ENCODE data around the gene TPH2. TPM values are rescaled to one million over a fixed set of nuclear protein-coding genes. Genes with fewer than 3 reads are reported as not detected.
A peak's percentile ranks its signal among the peaks of the same experiment; 100 is the strongest.

TPH2 gene
- total RNA-seq, 3 donors from 2014 or later, result not detected

DNA sequence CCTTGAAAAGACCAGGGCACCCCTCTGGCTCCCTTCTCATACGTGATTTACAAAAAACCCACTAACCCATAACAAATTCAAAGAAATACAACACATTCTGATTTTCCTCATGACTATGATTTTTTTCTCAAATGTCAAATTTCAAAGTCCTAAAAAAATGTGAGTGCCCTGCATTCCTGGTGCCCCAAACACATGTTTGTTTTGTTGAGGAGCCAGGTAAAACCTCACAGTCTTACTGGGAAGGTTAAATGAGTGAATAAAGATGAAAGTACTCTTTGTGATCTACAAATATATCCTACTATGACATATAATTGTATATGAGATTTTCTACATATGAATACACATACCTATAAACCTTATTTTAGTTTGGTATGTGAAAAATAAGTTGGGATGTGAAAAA lies 30.7 kb downstream of the TPH2 start:
- Histone ChIP-seq H3K27me3 (no peaks in the 10 kb centered on the region), H3K4me1 (no peaks in the 10 kb centered on the region), H3K9me3 (no peaks in the 10 kb centered on the region), H3K4me3 (no peak overlapping the region), H3K36me3 (no peaks in the 10 kb centered on the region), H3K27ac (no peak overlapping the region)
- intact Hi-C loops (cut with DNase I; ENCODE audit: low total_unique reads), result loop anchor here (10.0 kb wide), 1 partner anchor 585 kb away; no protein-coding TSS in a partner anchor
- DNase-seq (ENCODE audit: low spot score in 2 of 2), result no peak
- TF ChIP-seq POLR2A (IDR thresholded peaks at IDR 0.05) (no peak), POLR2AphosphoS5 (IDR thresholded peaks at IDR 0.05) (no peak)
- TF ChIP-seq, protein P1, sequence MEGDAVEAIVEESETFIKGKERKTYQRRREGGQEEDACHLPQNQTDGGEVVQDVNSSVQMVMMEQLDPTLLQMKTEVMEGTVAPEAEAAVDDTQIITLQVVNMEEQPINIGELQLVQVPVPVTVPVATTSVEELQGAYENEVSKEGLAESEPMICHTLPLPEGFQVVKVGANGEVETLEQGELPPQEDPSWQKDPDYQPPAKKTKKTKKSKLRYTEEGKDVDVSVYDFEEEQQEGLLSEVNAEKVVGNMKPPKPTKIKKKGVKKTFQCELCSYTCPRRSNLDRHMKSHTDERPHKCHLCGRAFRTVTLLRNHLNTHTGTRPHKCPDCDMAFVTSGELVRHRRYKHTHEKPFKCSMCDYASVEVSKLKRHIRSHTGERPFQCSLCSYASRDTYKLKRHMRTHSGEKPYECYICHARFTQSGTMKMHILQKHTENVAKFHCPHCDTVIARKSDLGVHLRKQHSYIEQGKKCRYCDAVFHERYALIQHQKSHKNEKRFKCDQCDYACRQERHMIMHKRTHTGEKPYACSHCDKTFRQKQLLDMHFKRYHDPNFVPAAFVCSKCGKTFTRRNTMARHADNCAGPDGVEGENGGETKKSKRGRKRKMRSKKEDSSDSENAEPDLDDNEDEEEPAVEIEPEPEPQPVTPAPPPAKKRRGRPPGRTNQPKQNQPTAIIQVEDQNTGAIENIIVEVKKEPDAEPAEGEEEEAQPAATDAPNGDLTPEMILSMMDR (IDR thresholded peaks at IDR 0.05), result no peak

DNA sequence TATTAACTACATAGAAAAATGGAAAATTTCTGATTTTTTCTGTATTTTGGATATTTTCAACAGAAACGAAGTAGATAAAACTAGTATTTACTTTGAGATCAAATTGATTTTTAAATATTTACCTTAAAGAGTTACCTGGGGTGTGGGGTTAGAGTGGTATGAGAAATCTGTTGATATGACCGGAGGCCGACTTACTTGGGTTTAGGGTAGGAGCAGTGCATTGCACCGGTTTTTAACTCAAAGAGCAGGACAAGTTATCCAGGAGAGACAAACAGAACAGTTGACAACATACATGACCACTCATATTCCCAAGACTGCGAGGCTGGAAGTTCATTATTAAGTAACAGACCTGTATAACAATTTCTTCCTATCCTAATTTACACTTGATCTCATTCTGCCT lies 31.4 kb downstream of the TPH2 start:
- Histone ChIP-seq H3K4me3 (no peak overlapping the region), H3K9me3 (no peaks in the 10 kb centered on the region), H3K36me3 (no peaks in the 10 kb centered on the region), H3K27ac (no peak overlapping the region), H3K4me1 (no peaks in the 10 kb centered on the region), H3K27me3 (no peaks in the 10 kb centered on the region)
- no peak for DNase-seq (ENCODE audit: low spot score in 2 of 2)
- intact Hi-C loops (cut with DNase I; ENCODE audit: low total_unique reads), result no loop called here
- TF ChIP-seq, protein P1 (IDR thresholded peaks at IDR 0.05), result no peak
- TF ChIP-seq POLR2A (IDR thresholded peaks at IDR 0.05) (no peak), POLR2AphosphoS5 (IDR thresholded peaks at IDR 0.05) (no peak)

DNA sequence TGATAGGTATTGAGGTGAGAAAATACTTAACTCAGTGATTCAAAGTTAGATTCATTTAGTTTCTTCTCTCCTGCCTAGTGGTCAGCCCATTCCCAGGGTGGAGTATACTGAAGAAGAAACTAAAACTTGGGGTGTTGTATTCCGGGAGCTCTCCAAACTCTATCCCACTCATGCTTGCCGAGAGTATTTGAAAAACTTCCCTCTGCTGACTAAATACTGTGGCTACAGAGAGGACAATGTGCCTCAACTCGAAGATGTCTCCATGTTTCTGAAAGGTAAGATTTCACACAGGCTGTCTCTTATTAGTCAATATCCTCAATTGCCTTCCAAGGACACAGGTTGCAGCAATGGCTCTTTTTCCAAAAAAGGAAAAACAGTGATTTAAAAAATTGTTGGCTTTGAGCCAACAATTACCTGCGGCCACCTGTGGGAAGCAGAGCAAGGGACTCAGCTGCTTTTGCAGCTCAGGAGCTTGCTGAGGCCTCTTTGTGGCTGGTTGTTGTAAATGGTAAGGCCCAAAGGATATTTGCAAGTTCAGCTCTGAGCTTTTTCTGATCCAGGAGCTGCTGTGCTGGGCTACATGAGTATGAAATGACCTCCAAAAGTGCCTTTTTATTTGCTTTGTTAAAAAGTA lies 33.9 kb downstream of the TPH2 start:
- no peak for DNase-seq (ENCODE audit: low spot score in 2 of 2)
- Histone ChIP-seq H3K4me1 (no peaks in the 10 kb centered on the region), H3K27ac (no peak overlapping the region), H3K9me3 (no peaks in the 10 kb centered on the region), H3K27me3 (no peaks in the 10 kb centered on the region), H3K36me3 (no peaks in the 10 kb centered on the region), H3K4me3 (no peak overlapping the region)
- TF ChIP-seq, protein P1 (IDR thresholded peaks at IDR 0.05), result peak in 1 of 3 donors; percentile 9
- no peak for TF ChIP-seq POLR2A (IDR thresholded peaks at IDR 0.05)
- intact Hi-C loops (cut with DNase I; ENCODE audit: low total_unique reads), result no loop called here

DNA sequence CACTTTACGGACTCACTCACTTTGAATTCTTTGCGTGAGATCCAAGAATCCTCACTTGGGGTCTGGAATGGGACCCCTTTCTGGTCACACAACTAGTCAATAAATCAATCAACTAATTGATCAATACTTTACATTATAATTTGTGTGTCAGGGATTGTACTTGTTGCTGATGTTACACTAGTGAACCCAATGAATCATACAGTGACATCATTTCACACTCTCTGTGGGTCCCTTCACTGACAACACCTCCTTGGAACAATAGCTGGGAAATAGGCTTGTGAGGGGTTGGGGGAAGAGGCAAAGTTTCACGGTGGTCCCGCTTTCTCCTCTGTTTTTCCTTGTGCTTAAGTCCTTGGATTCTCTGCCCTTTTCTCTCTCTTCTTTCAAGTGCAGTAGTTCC lies 35.0 kb downstream of the TPH2 start:
- intact Hi-C loops (cut with DNase I; ENCODE audit: low total_unique reads), result no loop called here
- Histone ChIP-seq H3K9me3 (no peaks in the 10 kb centered on the region), H3K4me3 (no peak overlapping the region), H3K36me3 (no peaks in the 10 kb centered on the region), H3K27me3 (no peaks in the 10 kb centered on the region), H3K4me1 (no peaks in the 10 kb centered on the region), H3K27ac (no peak overlapping the region)
- TF ChIP-seq, protein P1 (IDR thresholded peaks at IDR 0.05), result no peak
- TF ChIP-seq POLR2A (IDR thresholded peaks at IDR 0.05), result no peak
- TF ChIP-seq POLR2AphosphoS5 (IDR thresholded peaks at IDR 0.05), result no peak
- DNase-seq (ENCODE audit: low spot score in 2 of 2), result no peak

DNA sequence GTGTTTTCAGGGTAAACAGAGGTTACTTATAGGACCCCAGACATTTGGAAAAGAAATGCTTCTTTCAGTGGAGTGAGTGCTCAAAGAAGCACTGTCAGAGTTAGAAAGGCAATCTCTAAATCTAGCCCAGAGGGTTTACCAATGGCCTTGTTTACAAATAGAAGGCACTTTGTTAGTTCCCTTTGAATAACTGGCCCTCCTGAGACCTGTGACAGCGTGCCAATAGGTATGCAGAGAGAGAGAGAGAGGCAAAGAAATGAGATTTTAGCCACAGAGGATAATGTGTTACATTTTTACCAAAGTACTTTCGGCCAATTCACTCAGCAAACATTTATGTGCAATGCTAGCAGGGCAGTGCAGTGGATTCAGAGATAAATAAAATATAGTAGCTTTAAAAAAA lies 41.9 kb downstream of the TPH2 start:
- intact Hi-C loops (cut with DNase I; ENCODE audit: low total_unique reads), result loop anchor here (10.0 kb wide), 1 partner anchor 796 kb away; no protein-coding TSS in a partner anchor
- no peaks in the 10 kb centered on the region for H3K36me3 ChIP-seq
- no peaks in the 10 kb centered on the region for H3K4me1 ChIP-seq
- DNase-seq (ENCODE audit: low spot score in 2 of 2), result no peak
- no peaks in the 10 kb centered on the region for H3K27me3 ChIP-seq
- H3K27ac ChIP-seq, result no peak overlapping the region
- H3K4me3 ChIP-seq, result no peak overlapping the region
- TF ChIP-seq POLR2A (IDR thresholded peaks at IDR 0.05), result no peak
- TF ChIP-seq POLR2AphosphoS5 (IDR thresholded peaks at IDR 0.05), result no peak
- TF ChIP-seq, protein P1 (IDR thresholded peaks at IDR 0.05), result no peak
- no peaks in the 10 kb centered on the region for H3K9me3 ChIP-seq
